Skeletal muscle satellite cell (primary cell): ENCODE data around the gene SRP19. TPM values are rescaled to one million over a fixed set of nuclear protein-coding genes. Genes with fewer than 3 reads are reported as not detected.
A peak's percentile ranks its signal among the peaks of the same experiment; 100 is the strongest.

Experiments used
- H3K27me3 ChIP-seq: 2 replicates; pipeline ENCODE4 v1.7.0; 2013; ENCODE audit warnings: low read length; ENCODE audit not compliant: control insufficient read depth, insufficient read depth
- H3K36me3 ChIP-seq: 2 replicates; pipeline ENCODE4 v1.7.0; 2013; ENCODE audit warnings: mild to moderate bottlenecking, control low read depth, low read length; ENCODE audit not compliant: insufficient read depth
- H3K4me1 ChIP-seq: 2 replicates; pipeline ENCODE4 v1.7.0; 2013; ENCODE audit warnings: low read length; ENCODE audit not compliant: control insufficient read depth, insufficient read depth
- H3K4me2 ChIP-seq: 2 replicates; pipeline ENCODE4 v1.7.0; 2013; ENCODE audit warnings: mild to moderate bottlenecking, low read length
- H3K4me3 ChIP-seq: 2 replicates; pipeline ENCODE4 v1.7.0; 2013; ENCODE audit warnings: low read length
- H3K9ac ChIP-seq: 2 replicates; pipeline ENCODE4 v1.7.0; 2013; ENCODE audit warnings: mild to moderate bottlenecking, low read depth, low read length, moderate library complexity
- H3K9me3 ChIP-seq: replicated peaks from 2 replicates; pipeline ENCODE4 v1.7.0; 2013; ENCODE audit warnings: mild to moderate bottlenecking, control low read depth, low read length
- total RNA-seq: library from RNA; depleted of rRNA; stranded (reverse); fragments of >200 nt; gene quantifications from 2 replicates; pipeline ENCODE4 v1.2.3, GENCODE V29; 2012; rRNA removed

SRP19 gene
- total RNA-seq: 57.4 and 78.3 TPM in 2 replicates

- H3K27me3 ChIP-seq: peaks cover 5% of the 10 kb centered on the region
- H3K4me3 ChIP-seq: peak within 1 kb of the TSS; percentile 88
- H3K4me1 ChIP-seq: peaks cover 25% of the 10 kb centered on the region
- peak within 1 kb of the TSS; percentile 97 for H3K4me2 ChIP-seq
- peak within 1 kb of the TSS; percentile 99 for H3K9ac ChIP-seq
- H3K9me3 ChIP-seq: no peaks in the 10 kb centered on the region
- peaks cover 31% of the 10 kb centered on the region for H3K36me3 ChIP-seq
These were observed at the start of gene SRP19 for GRCh38 chr5:112860929-112861637. Gene SRP19, plus strand, starts transcription at chr5:112861287. Its CDS starts 90 bp downstream, at chr5:112861377.

GRCh38 chr5:112812549-112812948 is 48.5 kb upstream of the SRP19 start:
- H3K27me3 ChIP-seq: no peaks in the 10 kb centered on the region
- no peak overlapping the region for H3K4me2 ChIP-seq
- H3K4me3 ChIP-seq: no peak overlapping the region
- H3K36me3 ChIP-seq: peaks cover 36% of the 10 kb centered on the region
- H3K9ac ChIP-seq: no peak overlapping the region
- no peaks in the 10 kb centered on the region for H3K4me1 ChIP-seq
- no peaks in the 10 kb centered on the region for H3K9me3 ChIP-seq

GRCh38 chr5:112820246-112820645 is 40.8 kb upstream of the SRP19 start:
- Histone ChIP-seq H3K4me3 (no peak overlapping the region), H3K36me3 (peaks cover 54% of the 10 kb centered on the region), H3K9me3 (no peaks in the 10 kb centered on the region), H3K27me3 (no peaks in the 10 kb centered on the region), H3K9ac (no peak overlapping the region), H3K4me1 (no peaks in the 10 kb centered on the region), H3K4me2 (no peak overlapping the region)

GRCh38 chr5:112822456-112822855 is 38.6 kb upstream of the SRP19 start:
- peaks cover 51% of the 10 kb centered on the region for H3K36me3 ChIP-seq

GRCh38 chr5:112823181-112823580 is 37.9 kb upstream of the SRP19 start:
- H3K4me1 ChIP-seq: no peaks in the 10 kb centered on the region
- H3K27me3 ChIP-seq: no peaks in the 10 kb centered on the region
- H3K9me3 ChIP-seq: no peaks in the 10 kb centered on the region
- no peak overlapping the region for H3K4me3 ChIP-seq
- no peak overlapping the region for H3K9ac ChIP-seq
- no peak overlapping the region for H3K4me2 ChIP-seq
- peaks cover 58% of the 10 kb centered on the region for H3K36me3 ChIP-seq

More at GRCh38 chr5:112822456-112822855, 38.6 kb upstream of the SRP19 start:
- Histone ChIP-seq H3K4me3 (no peak overlapping the region), H3K9ac (no peak overlapping the region), H3K9me3 (no peaks in the 10 kb centered on the region), H3K4me2 (no peak overlapping the region), H3K27me3 (no peaks in the 10 kb centered on the region), H3K4me1 (no peaks in the 10 kb centered on the region)

GRCh38 chr5:112823656-112824055 is 37.4 kb upstream of the SRP19 start:
- Histone ChIP-seq H3K9ac (no peak overlapping the region), H3K4me2 (no peak overlapping the region), H3K9me3 (no peaks in the 10 kb centered on the region), H3K4me1 (no peaks in the 10 kb centered on the region), H3K4me3 (no peak overlapping the region), H3K27me3 (no peaks in the 10 kb centered on the region), H3K36me3 (peaks cover 60% of the 10 kb centered on the region)

- Histone ChIP-seq H3K9me3 (no peaks in the 10 kb centered on the region), H3K27me3 (no peaks in the 10 kb centered on the region), H3K9ac (no peak overlapping the region), H3K4me1 (no peaks in the 10 kb centered on the region), H3K36me3 (peaks cover 58% of the 10 kb centered on the region), H3K4me3 (no peak overlapping the region), H3K4me2 (no peak overlapping the region)
These were observed 36.9 kb upstream of the SRP19 start for GRCh38 chr5:112824197-112824596.

- Histone ChIP-seq H3K36me3 (peaks cover 29% of the 10 kb centered on the region), H3K9me3 (no peaks in the 10 kb centered on the region), H3K27me3 (no peaks in the 10 kb centered on the region), H3K9ac (no peak overlapping the region), H3K4me2 (no peak overlapping the region), H3K4me1 (no peaks in the 10 kb centered on the region), H3K4me3 (no peak overlapping the region)
These were observed 30.7 kb upstream of the SRP19 start for GRCh38 chr5:112830378-112830777.

- Histone ChIP-seq H3K36me3 (peaks cover 29% of the 10 kb centered on the region), H3K4me1 (no peaks in the 10 kb centered on the region), H3K9me3 (no peaks in the 10 kb centered on the region), H3K27me3 (no peaks in the 10 kb centered on the region), H3K4me3 (no peak overlapping the region), H3K4me2 (no peak overlapping the region), H3K9ac (no peak overlapping the region)
These were observed 27.1 kb upstream of the SRP19 start for GRCh38 chr5:112833971-112834370.

GRCh38 chr5:112844489-112844888 is 16.6 kb upstream of the SRP19 start:
- no peaks in the 10 kb centered on the region for H3K27me3 ChIP-seq
- no peak overlapping the region for H3K4me3 ChIP-seq
- no peak overlapping the region for H3K4me2 ChIP-seq
- H3K36me3 ChIP-seq: peaks cover 20% of the 10 kb centered on the region
- H3K9me3 ChIP-seq: no peaks in the 10 kb centered on the region
- H3K4me1 ChIP-seq: no peaks in the 10 kb centered on the region
- H3K9ac ChIP-seq: no peak overlapping the region

GRCh38 chr5:112846556-112846955 is 14.5 kb upstream of the SRP19 start:
- Histone ChIP-seq H3K4me3 (no peak overlapping the region), H3K36me3 (peaks cover 6% of the 10 kb centered on the region), H3K9me3 (no peaks in the 10 kb centered on the region), H3K4me1 (no peaks in the 10 kb centered on the region), H3K9ac (no peak overlapping the region), H3K27me3 (no peaks in the 10 kb centered on the region), H3K4me2 (no peak overlapping the region)

GRCh38 chr5:112847306-112847705 is 13.8 kb upstream of the SRP19 start:
- Histone ChIP-seq H3K4me1 (no peaks in the 10 kb centered on the region), H3K9ac (no peak overlapping the region), H3K27me3 (no peaks in the 10 kb centered on the region), H3K36me3 (peaks cover 2% of the 10 kb centered on the region), H3K4me2 (no peak overlapping the region), H3K4me3 (no peak overlapping the region), H3K9me3 (no peaks in the 10 kb centered on the region)
